NCI-H226 (cell line): ENCODE data around the gene TANC1.

ENCODE experiments used
- DNase-seq: peaks from one replicate; pipeline ENCODE4 v3.0.0-alpha.2; 2015

The TANC1 gene

GRCh38 chr2:159172403-159172802 is 204.0 kb downstream of the TANC1 start:
- DNase-seq = no peak

GRCh38 chr2:159174759-159175158 is 206.3 kb downstream of the TANC1 start:
- DNase-seq = no peak

GRCh38 chr2:159175182-159175581 is 206.7 kb downstream of the TANC1 start:
- DNase-seq = no peak

GRCh38 chr2:159175927-159176326 is 207.5 kb downstream of the TANC1 start:
- DNase-seq = no peak

GRCh38 chr2:159176555-159176954 is 208.1 kb downstream of the TANC1 start:
- no peak for DNase-seq

- no peak for DNase-seq
These were observed 208.9 kb downstream of the TANC1 start for GRCh38 chr2:159177357-159177756.

GRCh38 chr2:159177957-159178356 is 209.5 kb downstream of the TANC1 start:
- no peak for DNase-seq

- no peak for DNase-seq
These were observed 210.7 kb downstream of the TANC1 start for GRCh38 chr2:159179096-159179495.

GRCh38 chr2:159179696-159180095 is 211.3 kb downstream of the TANC1 start:
- no peak for DNase-seq

- no peak for DNase-seq
These were observed 214.9 kb downstream of the TANC1 start for GRCh38 chr2:159183346-159183745.

- DNase-seq = no peak
These were observed 217.1 kb downstream of the TANC1 start for GRCh38 chr2:159185401-159186130.

- DNase-seq = no peak
These were observed 218.0 kb downstream of the TANC1 start for GRCh38 chr2:159186462-159186861.

GRCh38 chr2:159187106-159187505 is 218.7 kb downstream of the TANC1 start:
- no peak for DNase-seq

- DNase-seq = no peak
These were observed 220.0 kb downstream of the TANC1 start for GRCh38 chr2:159188449-159188848.

GRCh38 chr2:159192371-159192918 is 224.0 kb downstream of the TANC1 start:
- DNase-seq = no peak

GRCh38 chr2:159193791-159194190 is 225.4 kb downstream of the TANC1 start:
- no peak for DNase-seq

GRCh38 chr2:159194241-159194640 is 225.8 kb downstream of the TANC1 start:
- DNase-seq = no peak

GRCh38 chr2:159195697-159196096 is 227.3 kb downstream of the TANC1 start:
- no peak for DNase-seq

- no peak for DNase-seq
These were observed 228.0 kb downstream of the TANC1 start for GRCh38 chr2:159196393-159196925.

- no peak for DNase-seq
These were observed 230.8 kb downstream of the TANC1 start for GRCh38 chr2:159199236-159199635.

- DNase-seq = peak; percentile 43
These were observed 231.5 kb downstream of the TANC1 start for GRCh38 chr2:159199761-159200465.

GRCh38 chr2:159200498-159200897 is 232.1 kb downstream of the TANC1 start:
- peak; percentile 46 for DNase-seq

- DNase-seq = no peak
These were observed 233.1 kb downstream of the TANC1 start for GRCh38 chr2:159201360-159202063.
